ENCODE data around the gene SMLR1.

SMLR1 gene

GRCh38 chr6:130825772-130826441 lies 1.3 kb upstream of the SMLR1 start:
- no peak for DNase-seq

DNA sequence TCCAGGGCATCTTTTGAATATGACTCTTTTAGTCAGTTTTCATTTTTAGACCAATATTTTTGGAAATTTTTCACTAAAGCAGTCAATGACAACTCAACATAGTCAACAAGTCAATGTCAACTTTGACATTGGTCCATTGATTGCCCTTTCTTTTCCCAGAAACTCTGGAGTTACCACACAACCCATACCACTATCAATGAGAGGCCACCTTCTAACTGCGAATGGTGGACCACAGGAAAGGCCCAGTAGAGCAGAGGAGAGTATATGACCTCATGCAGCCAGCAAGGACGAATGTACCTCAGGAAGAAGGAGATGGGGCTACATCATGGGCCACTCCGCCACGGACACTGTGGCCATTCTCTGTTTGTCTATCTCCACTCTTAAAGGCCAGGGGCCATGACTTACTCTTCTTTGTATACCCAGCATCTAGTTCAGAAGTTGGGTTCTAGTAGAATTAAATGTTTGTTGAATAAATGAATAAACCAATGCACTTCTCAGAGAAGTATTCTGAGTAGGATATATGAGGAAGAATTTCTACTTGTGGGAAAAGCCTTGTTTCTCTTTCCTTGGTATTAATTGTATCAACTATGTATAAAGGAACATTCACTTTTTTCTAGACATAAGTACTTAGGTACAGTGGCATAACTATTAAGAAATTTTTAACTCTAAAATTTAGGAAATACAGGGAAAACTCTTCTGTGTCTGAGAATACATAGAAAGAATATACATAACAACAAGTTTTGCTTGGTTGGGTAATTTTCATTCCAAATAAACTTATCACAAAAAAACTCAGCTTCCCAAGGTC lies 562 bp upstream of the SMLR1 start:
- no peak for DNase-seq

GRCh38 chr6:130829333-130829910 lies 2.2 kb downstream of the SMLR1 start:
- DNase-seq: no peak

- DNase-seq: no peak
Observed at GRCh38 chr6:130831607-130832006, 4.4 kb downstream of the SMLR1 start.

GRCh38 chr6:130833569-130833968 lies 6.4 kb downstream of the SMLR1 start:
- no peak for DNase-seq

- DNase-seq: no peak
Observed at GRCh38 chr6:130834482-130835251, 7.5 kb downstream of the SMLR1 start.

- no peak for DNase-seq
Observed at GRCh38 chr6:130836055-130836640, 8.9 kb downstream of the SMLR1 start.

DNA sequence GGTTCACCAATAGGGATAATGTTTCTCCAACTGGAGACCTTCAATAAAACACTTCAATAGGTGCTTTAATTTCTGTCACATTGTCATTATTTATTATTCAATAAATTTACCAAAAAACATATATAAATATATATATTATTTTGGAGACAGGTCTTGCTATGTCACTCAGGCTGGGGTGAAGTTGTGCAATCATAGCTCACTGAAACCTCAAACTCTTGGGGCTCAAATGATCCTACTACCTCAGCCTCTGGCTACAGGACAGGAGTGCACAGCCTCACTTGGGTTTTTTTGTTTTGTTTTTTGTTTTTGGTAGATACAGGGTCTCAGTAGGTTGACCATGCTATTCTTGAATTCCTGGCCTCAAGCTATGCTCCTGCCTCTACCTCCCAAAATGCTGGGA lies 9.9 kb downstream of the SMLR1 start:
- DNase-seq: no peak

DNA sequence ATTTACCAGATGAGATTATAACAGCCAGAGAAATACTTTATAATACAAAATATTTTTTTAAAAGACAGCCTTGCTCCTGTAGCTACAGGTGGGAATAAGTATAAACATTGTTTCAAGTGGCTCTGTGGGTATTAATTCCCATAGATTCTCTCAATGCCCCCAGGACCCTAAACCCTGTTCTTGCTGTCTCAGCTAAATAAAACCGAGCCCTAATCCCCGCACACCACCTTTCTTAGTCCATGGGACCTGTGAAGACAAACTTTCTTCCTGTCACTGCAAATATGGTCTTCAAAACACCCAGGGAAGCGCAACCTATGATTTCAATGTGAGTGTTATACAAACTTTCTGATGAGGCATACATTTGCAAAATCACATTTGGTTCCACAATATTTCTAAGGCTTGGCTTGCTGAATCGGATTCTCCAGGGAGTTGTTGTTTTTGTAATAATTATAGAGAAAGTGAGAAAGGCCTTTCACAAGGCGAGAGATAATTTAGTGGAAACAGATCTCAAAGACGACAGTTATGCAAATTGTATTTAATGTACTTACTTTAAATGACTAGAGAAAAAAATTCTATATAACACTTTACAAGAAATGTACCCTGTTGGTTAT lies 11.1 kb downstream of the SMLR1 start:
- DNase-seq: no peak

GRCh38 chr6:130838951-130839350 lies 11.7 kb downstream of the SMLR1 start:
- DNase-seq: no peak

GRCh38 chr6:130839379-130839778 lies 12.2 kb downstream of the SMLR1 start:
- DNase-seq: no peak

GRCh38 chr6:130840050-130840449 lies 12.8 kb downstream of the SMLR1 start:
- DNase-seq: no peak

- DNase-seq: no peak
Observed at GRCh38 chr6:130841128-130841728, 14.0 kb downstream of the SMLR1 start.

DNA sequence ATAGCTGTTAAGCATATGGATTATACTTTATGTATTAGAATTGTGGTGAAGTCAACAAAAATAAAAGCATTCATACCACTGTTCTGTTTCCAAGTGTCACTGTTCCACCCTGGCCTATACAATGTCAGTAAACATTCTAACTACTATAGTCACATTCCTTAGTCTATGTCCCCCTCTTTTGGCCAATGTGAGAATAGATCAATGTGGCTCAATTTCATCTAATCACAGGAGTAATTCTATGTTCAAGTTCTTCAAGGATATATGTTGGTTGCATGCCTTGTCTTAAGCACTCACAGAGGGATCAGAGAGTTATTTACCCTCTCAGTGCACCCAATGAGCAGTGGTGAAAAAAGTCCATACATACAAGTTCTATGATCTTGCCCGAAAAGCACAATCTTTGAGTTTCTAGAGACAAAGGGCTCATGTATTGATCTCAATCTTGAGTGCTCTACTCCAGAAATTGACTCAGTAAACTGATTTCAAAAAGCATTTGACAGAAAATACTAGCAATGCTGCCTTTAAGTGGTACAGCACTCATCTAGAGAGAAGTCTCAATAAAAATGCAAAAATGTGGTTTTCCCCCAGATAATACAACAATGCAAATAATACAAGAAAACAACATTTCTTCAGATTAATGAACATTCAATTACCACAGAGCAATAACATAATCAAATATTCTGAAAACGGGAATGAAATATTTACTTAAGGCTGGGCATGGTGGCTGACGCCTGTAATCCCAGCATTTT lies 16.5 kb downstream of the SMLR1 start:
- DNase-seq: no peak

- no peak for DNase-seq
Observed at GRCh38 chr6:130846501-130846900, 19.3 kb downstream of the SMLR1 start.

GRCh38 chr6:130847001-130847910 lies 20.1 kb downstream of the SMLR1 start:
- no peak for DNase-seq

- no peak for DNase-seq
Observed at GRCh38 chr6:130848945-130849344, 21.7 kb downstream of the SMLR1 start.

DNA sequence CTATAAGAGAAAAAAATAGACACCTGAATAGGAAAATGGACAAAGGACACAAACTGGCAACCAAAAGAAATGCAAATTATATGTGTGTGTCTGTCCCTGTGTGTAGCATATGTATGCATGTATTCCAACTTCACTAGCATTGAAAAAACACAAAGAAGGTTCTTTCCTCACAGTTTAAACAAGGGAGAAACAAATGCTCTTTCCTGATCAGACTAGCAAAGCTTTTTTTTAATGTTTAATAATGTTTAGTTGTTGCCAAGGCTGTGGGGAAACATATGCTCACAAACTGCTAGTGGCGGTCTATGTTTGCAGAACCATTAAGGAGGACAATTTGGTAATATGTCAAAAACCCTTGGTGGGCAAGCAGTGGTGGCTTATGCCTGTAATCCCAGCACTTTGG lies 22.4 kb downstream of the SMLR1 start:
- DNase-seq: no peak

- DNase-seq: no peak
Observed at GRCh38 chr6:130851026-130851425, 23.8 kb downstream of the SMLR1 start.
